ENCODE data around the gene BAG1. TPM values are rescaled to one million over a fixed set of nuclear protein-coding genes. Genes with fewer than 3 reads are reported as not detected.

The BAG1 gene
- total and polyA plus RNA-seq, 5 experiments from 2014 or later, result 55.9 to 92.6 (median 80.5) TPM

GRCh38 chr9:33236571-33236970 is 27.9 kb downstream of the BAG1 start:
- H3K36me3 Mint-ChIP-seq, result no peaks in the 10 kb centered on the region
- peaks cover 4 to 17% (median 10%) of the 10 kb centered on the region in 5 donors for H3K27me3 Mint-ChIP-seq
- DNase-seq (no peak), ATAC-seq (no peak)
- H3K27ac Mint-ChIP-seq, result no peak overlapping the region
- H3K9me3 Mint-ChIP-seq, result no peaks in the 10 kb centered on the region
- H3K4me1 Mint-ChIP-seq, result peaks cover 2 to 8% (median 5%) of the 10 kb centered on the region in 4 donors
- POLR2A ChIA-PET, result no interaction called here
- H3K4me3 Mint-ChIP-seq, result no peak overlapping the region

- Mint-ChIP-seq H3K27ac (no peak overlapping the region), H3K4me1 (peaks cover 1 to 7% (median 2%) of the 10 kb centered on the region in 4 donors), H3K9me3 (no peaks in the 10 kb centered on the region), H3K36me3 (no peaks in the 10 kb centered on the region), H3K4me3 (no peak overlapping the region), H3K27me3 (peaks cover 3 to 10% (median 7%) of the 10 kb centered on the region in 5 donors)
- no peak for DNase-seq
- POLR2A ChIA-PET, result no interaction called here
- ATAC-seq, result no peak
Measured at GRCh38 chr9:33234511-33235467, 29.7 kb downstream of the BAG1 start.

- Mint-ChIP-seq H3K4me3 (no peak overlapping the region), H3K9me3 (no peaks in the 10 kb centered on the region), H3K27ac (no peak overlapping the region), H3K36me3 (no peaks in the 10 kb centered on the region), H3K4me1 (peaks cover 0 to 6% (median 0%) of the 10 kb centered on the region in 4 donors), H3K27me3 (peaks cover 3 to 10% (median 7%) of the 10 kb centered on the region in 5 donors)
- peak in 1 of 2 donors; percentile 29 for ATAC-seq
- DNase-seq, result no peak
- POLR2A ChIA-PET, result interaction anchor here (0.6 kb wide), 1 partner anchor 32 kb away, joined by 3 read pairs; no protein-coding TSS in a partner anchor
Measured at GRCh38 chr9:33233626-33234342, 30.7 kb downstream of the BAG1 start.

- H3K4me3 Mint-ChIP-seq, result no peak overlapping the region
- no peak for ATAC-seq
- peaks cover 3 to 10% (median 7%) of the 10 kb centered on the region in 5 donors for H3K27me3 Mint-ChIP-seq
- H3K9me3 Mint-ChIP-seq, result no peaks in the 10 kb centered on the region
- POLR2A ChIA-PET, result interaction anchor here (0.6 kb wide), 1 partner anchor 31 kb away, joined by 3 read pairs; no protein-coding TSS in a partner anchor
- peaks cover 0 to 6% (median 0%) of the 10 kb centered on the region in 4 donors for H3K4me1 Mint-ChIP-seq
- peak overlapping the region in 1 of 10 donors; percentile 53 for H3K27ac Mint-ChIP-seq
- no peaks in the 10 kb centered on the region for H3K36me3 Mint-ChIP-seq
- no peak for DNase-seq
Measured at GRCh38 chr9:33232815-33233214, 31.7 kb downstream of the BAG1 start.

- Mint-ChIP-seq H3K36me3 (no peaks in the 10 kb centered on the region), H3K4me3 (no peak overlapping the region), H3K27me3 (peaks cover 3 to 10% (median 7%) of the 10 kb centered on the region in 5 donors), H3K9me3 (no peaks in the 10 kb centered on the region), H3K4me1 (peaks cover 0 to 6% (median 3%) of the 10 kb centered on the region in 4 donors), H3K27ac (no peak overlapping the region)
- no peak for DNase-seq
- no peak for ATAC-seq
- POLR2A ChIA-PET, result no interaction called here
Measured at GRCh38 chr9:33231623-33231942, 32.9 kb downstream of the BAG1 start.

GRCh38 chr9:33230756-33231622 is 33.5 kb downstream of the BAG1 start:
- POLR2A ChIA-PET, result no interaction called here
- Mint-ChIP-seq H3K4me1 (peaks cover under 1 to 11% (median 4%) of the 10 kb centered on the region in 4 donors), H3K4me3 (no peak overlapping the region)

GRCh38 chr9:33229359-33230114 is 35.0 kb downstream of the BAG1 start:
- Mint-ChIP-seq H3K36me3 (no peaks in the 10 kb centered on the region), H3K9me3 (no peaks in the 10 kb centered on the region), H3K4me1 (peaks cover 9 to 21% (median 11%) of the 10 kb centered on the region in 4 donors), H3K27ac (no peak overlapping the region), H3K27me3 (peaks cover 0 to 4% (median 2%) of the 10 kb centered on the region in 5 donors), H3K4me3 (no peak overlapping the region)
- ATAC-seq, result no peak
- no peak for DNase-seq
- POLR2A ChIA-PET, result interaction anchor here (1.0 kb wide), 1 partner anchor 153 kb away, joined by 3 read pairs; the partner anchor contains the start of gene SMU1

More at GRCh38 chr9:33230756-33231622, 33.5 kb downstream of the BAG1 start:
- H3K36me3 Mint-ChIP-seq, result no peaks in the 10 kb centered on the region
- DNase-seq, result no peak
- peaks cover 3 to 9% (median 6%) of the 10 kb centered on the region in 5 donors for H3K27me3 Mint-ChIP-seq
- H3K27ac Mint-ChIP-seq, result no peak overlapping the region
- no peak for ATAC-seq
- H3K9me3 Mint-ChIP-seq, result no peaks in the 10 kb centered on the region

GRCh38 chr9:33228606-33229005 is 35.9 kb downstream of the BAG1 start:
- H3K4me3 Mint-ChIP-seq, result no peak overlapping the region
- H3K36me3 Mint-ChIP-seq, result no peaks in the 10 kb centered on the region
- peaks cover 9 to 21% (median 11%) of the 10 kb centered on the region in 4 donors for H3K4me1 Mint-ChIP-seq
- ATAC-seq, result no peak
- POLR2A ChIA-PET, result interaction anchor here (1.0 kb wide), 1 partner anchor 152 kb away, joined by 3 read pairs; the partner anchor contains the start of gene SMU1
- no peaks in the 10 kb centered on the region for H3K9me3 Mint-ChIP-seq
- DNase-seq, result no peak
- H3K27ac Mint-ChIP-seq, result peak overlapping the region in 1 of 10 donors; percentile 28
- H3K27me3 Mint-ChIP-seq, result peaks cover 0 to 4% (median 0%) of the 10 kb centered on the region in 5 donors

- Mint-ChIP-seq H3K27ac (no peak overlapping the region), H3K36me3 (no peaks in the 10 kb centered on the region), H3K4me1 (peaks cover 9 to 21% (median 10%) of the 10 kb centered on the region in 4 donors), H3K9me3 (no peaks in the 10 kb centered on the region), H3K4me3 (no peak overlapping the region), H3K27me3 (peaks cover 0 to 2% (median under 1%) of the 10 kb centered on the region in 5 donors)
- POLR2A ChIA-PET, result no interaction called here
- DNase-seq, result no peak
- ATAC-seq, result no peak
Measured at GRCh38 chr9:33227741-33228140, 36.8 kb downstream of the BAG1 start.

GRCh38 chr9:33227008-33227398 is 37.5 kb downstream of the BAG1 start:
- Mint-ChIP-seq H3K36me3 (no peaks in the 10 kb centered on the region), H3K9me3 (no peaks in the 10 kb centered on the region), H3K27ac (peak overlapping the region in 3 of 10 donors; percentile 4 to 55 (median 37)), H3K27me3 (peaks cover 0 to 2% (median 0%) of the 10 kb centered on the region in 5 donors), H3K4me3 (no peak overlapping the region), H3K4me1 (peaks cover 9 to 23% (median 10%) of the 10 kb centered on the region in 4 donors)
- DNase-seq (no peak), ATAC-seq (no peak)
- POLR2A ChIA-PET, result interaction anchor here (1.3 kb wide), 1 partner anchor 148 kb away, joined by 3 read pairs; no protein-coding TSS in a partner anchor
